DMS 273 (cell line): Measurements from ENCODE around the gene TLCD3B.

ENCODE experiments used
- DNase-seq: peaks from one replicate; lab custom pipeline; 2025; ENCODE audit not compliant: unreplicated experiment; lab: John Stamatoyannopoulos, UW

TLCD3B gene

GRCh38 chr16:29990034-29990433 lies 41.0 kb downstream of the TLCD3B start:
- DNase-seq: no peak

GRCh38 chr16:29989111-29989858 lies 41.8 kb downstream of the TLCD3B start:
- no peak for DNase-seq

DNA sequence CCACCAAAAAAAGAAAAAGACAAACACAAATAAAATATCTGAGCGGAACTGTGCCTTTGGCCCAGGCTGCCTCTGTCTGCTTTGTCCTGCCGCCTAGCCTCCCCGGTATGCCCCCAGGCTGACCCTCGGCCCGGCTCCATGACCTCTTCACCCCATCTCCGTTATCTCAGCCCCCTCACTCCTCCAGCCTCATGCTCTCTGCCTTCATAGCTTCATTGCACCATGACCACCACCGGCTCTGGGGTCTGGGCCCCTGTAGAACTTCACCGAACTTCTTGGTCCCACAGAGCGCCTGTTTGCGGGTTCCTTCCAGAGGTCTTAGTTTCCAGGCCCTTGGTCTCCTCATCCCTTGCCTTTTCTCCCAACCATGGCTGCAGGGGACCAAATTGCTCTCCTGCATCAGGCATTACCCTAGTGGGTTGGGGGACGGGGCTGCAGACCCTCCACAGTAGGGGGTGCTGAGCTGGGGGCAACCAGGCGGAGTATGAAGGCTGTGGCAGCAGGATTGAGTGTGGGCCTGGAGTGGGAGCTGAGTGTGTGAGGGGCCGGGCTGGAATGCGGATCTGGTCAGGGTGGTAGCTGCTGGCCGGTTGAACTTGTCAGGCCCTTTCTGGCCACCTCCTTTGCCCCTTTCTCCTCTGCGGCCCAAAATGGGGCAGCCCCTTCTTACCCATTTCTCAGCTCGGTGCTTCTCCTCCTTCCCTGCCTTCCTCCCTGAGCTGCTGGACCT lies 42.6 kb downstream of the TLCD3B start:
- DNase-seq: no peak

GRCh38 chr16:29987371-29988085 lies 43.5 kb downstream of the TLCD3B start:
- DNase-seq: no peak

- DNase-seq: no peak
These were observed 44.1 kb downstream of the TLCD3B start for GRCh38 chr16:29986931-29987330.

DNA sequence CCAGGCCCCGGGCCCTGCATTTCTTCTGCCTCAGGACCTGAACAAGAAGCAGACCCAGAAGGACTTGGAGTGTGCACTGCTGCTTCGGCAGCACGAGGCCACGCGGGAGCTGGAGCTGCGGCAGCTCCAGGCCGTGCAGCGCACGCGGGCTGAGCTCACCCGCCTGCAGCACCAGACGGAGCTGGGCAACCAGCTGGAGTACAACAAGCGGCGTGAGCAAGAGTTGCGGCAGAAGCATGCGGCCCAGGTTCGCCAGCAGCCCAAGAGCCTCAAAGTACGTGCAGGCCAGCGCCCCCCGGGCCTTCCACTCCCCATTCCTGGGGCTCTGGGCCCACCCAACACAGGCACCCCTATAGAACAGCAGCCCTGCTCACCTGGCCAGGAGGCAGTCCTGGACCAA lies 44.8 kb downstream of the TLCD3B start:
- no peak for DNase-seq

GRCh38 chr16:29985271-29985811 lies 45.7 kb downstream of the TLCD3B start:
- no peak for DNase-seq

- DNase-seq: no peak
These were observed 46.3 kb downstream of the TLCD3B start for GRCh38 chr16:29984764-29985147.

DNA sequence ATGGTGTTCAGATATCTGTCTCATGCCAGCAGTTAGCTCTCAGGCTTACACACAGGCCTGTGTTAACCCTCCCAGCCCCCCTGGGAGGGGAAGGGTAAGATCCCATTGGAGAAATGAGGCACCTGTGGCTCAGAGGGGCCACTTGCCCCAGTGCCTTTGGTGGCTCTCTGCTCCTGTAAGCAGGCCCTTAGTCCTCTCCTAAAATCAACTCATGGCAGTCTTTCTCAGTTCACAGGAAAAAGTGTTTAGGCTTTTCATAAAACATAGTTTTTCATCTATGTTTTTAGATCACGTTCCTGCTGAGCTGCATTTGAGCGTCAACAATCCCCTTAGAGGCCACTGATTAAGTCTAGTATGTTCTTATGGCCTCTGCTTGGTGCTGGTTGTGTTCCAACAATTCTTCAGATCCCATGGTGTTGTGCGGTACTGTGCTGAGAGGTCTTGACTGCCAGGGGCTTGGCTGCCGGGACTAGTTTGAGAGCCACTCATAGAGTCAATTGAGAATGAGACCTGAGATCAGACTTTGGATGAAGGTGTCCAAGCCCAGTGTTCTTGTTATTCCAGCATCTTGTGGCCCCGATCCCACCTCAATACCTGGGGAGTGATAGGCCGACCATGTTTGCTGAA lies 46.8 kb downstream of the TLCD3B start:
- DNase-seq: no peak

- no peak for DNase-seq
These were observed 47.5 kb downstream of the TLCD3B start for GRCh38 chr16:29983420-29984136.

DNA sequence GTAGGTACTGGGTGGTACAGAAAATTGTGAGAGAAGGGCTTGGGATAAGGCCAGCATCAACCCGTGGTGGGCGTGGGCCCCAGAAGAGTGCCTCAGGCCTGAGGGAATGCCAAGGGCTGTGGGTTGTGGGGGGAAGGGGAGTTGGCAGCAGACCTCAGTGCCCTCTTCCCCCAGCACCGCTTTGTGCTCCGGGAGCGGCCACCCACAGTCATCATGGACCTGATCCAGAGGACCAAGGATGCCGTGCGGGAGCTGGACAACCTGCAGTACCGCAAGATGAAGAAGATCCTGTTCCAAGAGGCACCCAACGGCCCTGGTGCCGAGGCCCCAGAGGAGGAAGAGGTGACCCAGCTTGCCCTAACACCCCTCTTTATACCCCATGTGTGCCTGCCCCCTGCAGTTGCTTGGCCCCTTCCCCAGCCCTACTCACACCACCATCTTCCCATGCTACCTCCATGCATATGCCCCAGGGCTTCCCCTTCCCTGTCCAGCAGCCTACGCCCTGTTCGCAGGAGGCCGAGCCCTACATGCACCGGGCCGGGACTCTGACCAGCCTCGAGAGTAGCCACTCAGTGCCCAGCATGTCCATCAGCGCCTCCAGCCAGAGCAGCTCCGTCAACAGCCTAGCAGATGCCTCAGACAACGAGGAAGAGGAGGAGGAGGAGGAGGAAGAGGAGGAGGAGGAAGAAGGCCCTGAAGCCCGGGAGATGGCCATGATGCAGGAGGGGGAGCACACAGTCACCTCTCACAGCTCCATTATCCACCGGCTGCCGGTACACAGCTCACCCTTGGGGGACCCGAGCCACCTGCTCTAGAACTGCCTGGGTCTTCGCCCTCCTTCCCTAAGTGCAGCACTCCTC lies 48.3 kb downstream of the TLCD3B start:
- DNase-seq: no peak

GRCh38 chr16:29978564-29979270 lies 52.4 kb downstream of the TLCD3B start:
- no peak for DNase-seq

GRCh38 chr16:29978081-29978480 lies 53.0 kb downstream of the TLCD3B start:
- DNase-seq: no peak

- DNase-seq: no peak
These were observed 53.8 kb downstream of the TLCD3B start for GRCh38 chr16:29977063-29977825.

DNA sequence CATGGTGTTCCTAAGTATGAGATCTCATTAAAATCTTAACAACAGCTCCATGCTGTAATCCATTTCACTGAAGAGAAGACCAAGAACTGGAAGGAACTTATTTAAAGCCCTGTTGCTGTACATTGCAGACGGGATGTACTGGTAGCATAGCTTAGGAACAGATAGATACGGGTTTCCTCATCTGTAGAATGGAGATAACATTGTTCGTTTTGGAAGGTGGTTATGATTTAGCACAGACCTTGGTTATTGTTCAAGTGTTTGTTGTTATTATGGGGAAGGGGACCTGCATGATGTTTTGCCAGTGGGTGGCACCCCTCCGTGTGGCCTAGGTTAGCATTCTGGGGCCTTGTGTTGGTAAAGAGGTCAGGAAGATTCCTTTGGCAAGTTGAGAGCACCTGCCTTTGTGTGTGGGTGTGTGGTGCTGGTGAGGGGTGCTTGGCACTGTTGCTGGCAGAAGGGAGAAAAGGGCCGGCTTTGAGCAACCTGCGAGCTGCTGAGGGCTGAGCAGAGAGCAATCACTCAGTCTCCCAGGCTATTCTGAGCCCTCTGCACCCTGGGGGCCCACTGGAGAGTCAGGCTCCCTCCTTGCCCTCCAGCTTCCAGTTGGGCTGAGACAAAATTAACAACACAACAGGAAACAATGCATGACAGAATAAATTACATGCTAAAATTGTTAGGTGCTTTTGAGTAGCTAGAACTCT lies 55.1 kb downstream of the TLCD3B start:
- DNase-seq: no peak

DNA sequence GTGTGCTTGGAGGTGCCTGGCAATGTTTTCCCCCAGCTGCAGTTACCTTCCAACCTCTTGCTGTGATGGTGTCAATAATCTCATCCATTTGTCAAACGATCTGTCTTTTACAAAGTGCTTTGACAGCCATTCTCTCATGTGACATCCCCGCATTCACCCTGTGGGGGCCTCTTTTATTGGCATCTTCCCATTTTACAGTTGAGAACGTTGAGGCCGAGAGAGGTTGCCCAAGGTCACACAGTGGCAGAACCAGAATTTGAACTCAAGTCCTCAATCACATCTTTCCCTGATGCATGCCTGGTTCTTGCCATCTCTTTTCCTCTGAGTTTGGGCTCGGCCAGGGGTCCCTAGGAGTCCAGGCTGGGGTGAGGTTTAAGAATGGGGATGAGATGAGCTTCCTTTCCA lies 55.9 kb downstream of the TLCD3B start:
- no peak for DNase-seq
